Colonic mucosa (tissue), 4 donors: ENCODE data around the gene SUN5. TPM values are rescaled to one million over a fixed set of nuclear protein-coding genes. Genes with fewer than 3 reads are reported as not detected.

Experiments used
- DNase-seq: peaks from one replicate; pipeline ENCODE4 v3.0.0-alpha.2; 2020
- H3K27ac ChIP-seq: fragments of 200-600 bp; one replicate; pipeline ENCODE4 v1.8.0; 2021
- H3K27me3 ChIP-seq: fragments of 200-600 bp; one replicate; pipeline ENCODE4 v1.8.0; 2021
- H3K36me3 ChIP-seq: fragments of 200-600 bp; one replicate; pipeline ENCODE4 v1.8.0; 2021
- H3K4me1 ChIP-seq: fragments of 200-600 bp; one replicate; pipeline ENCODE4 v1.8.0; 2021; ENCODE audit warnings: mild to moderate bottlenecking
- H3K4me3 ChIP-seq: fragments of 200-600 bp; one replicate; pipeline ENCODE4 v1.8.0; 2021
- H3K9ac ChIP-seq, 2 donors: one replicate each; pipeline ENCODE4 v1.7.0; 2013; ENCODE audit warnings: control low read depth in 2 of 2, low read depth in 2 of 2, low read length in 2 of 2
- H3K9me3 ChIP-seq: fragments of 200-600 bp; one replicate; pipeline ENCODE4 v1.8.0; 2021
- CTCF ChIP-seq: fragments of 200-600 bp; IDR thresholded peaks from one replicate; pipeline ENCODE4 v1.8.0; 2022; ENCODE audit warnings: antibody characterized with exemption, mild to moderate bottlenecking
- intact Hi-C: fragments of 100-400 bp; cut with DNase I; formaldehyde crosslinking; loops from one replicate; pipeline ENCODE4 v1.14.1; 2022
- total RNA-seq, 2 donors: library from RNA; stranded (reverse); fragmentation: NEBNext Ultra II Directional in 1 of 2; extraction: Animal tissue kit (Norgen Biotek cat#: 25700) in 1 of 2; gene quantifications; one replicate each; pipeline ENCODE4 v1.2.1, GENCODE V29; 2021
- donor health status: healthy.
- donor health status: DM: no; HTN: no; CAD: no.
- donor health status: DM: no; HTN: no; CAD: no.

Gene SUN5
- total RNA-seq, 2 donors from 2014 or later = not detected

DNA sequence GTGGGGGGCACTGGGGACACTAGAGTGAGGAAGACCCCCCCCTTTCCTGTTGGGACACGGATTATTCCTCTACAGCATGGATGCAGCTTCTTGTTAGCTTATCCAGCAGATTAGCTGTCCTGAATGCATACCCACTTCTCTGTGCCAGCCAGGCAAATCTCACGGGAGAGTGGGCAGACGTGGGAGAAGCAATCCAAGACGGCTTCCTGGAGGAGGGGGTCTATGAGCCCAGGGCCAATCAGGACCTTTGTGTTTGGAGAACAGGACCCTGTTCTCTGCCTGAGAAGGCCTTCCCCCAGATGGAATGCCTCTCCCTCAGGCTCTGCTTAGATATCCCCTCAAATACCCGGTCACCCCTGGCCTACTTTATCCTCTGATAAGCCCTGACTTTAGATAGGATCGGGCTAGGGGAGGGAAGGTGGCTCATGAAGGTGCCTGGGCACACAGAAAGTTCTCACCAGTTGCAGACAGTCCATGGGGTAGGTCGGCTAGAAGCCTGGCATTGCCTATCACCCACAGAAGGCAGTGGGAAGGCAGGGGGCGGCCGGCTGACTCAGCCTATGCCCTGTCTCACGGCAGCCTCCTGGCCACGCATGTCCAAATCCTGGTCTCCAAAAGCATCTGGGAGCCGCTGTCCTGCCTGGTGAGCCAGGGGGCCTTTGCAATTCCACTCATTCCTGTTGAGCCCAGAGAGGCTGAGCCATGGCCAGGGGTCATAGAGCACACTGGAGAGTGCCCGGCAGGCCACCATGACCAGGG lies 34.7 kb downstream of the SUN5 start:
- Histone ChIP-seq H3K27ac (no peak overlapping the region), H3K9me3 (no peaks in the 10 kb centered on the region), H3K36me3 (no peaks in the 10 kb centered on the region), H3K4me1 (no peaks in the 10 kb centered on the region), H3K9ac (no peak overlapping the region), H3K27me3 (no peaks in the 10 kb centered on the region), H3K4me3 (no peak overlapping the region)
- peak; percentile 11 for DNase-seq
- no peak for TF ChIP-seq CTCF
- intact Hi-C loops = no loop called here

DNA sequence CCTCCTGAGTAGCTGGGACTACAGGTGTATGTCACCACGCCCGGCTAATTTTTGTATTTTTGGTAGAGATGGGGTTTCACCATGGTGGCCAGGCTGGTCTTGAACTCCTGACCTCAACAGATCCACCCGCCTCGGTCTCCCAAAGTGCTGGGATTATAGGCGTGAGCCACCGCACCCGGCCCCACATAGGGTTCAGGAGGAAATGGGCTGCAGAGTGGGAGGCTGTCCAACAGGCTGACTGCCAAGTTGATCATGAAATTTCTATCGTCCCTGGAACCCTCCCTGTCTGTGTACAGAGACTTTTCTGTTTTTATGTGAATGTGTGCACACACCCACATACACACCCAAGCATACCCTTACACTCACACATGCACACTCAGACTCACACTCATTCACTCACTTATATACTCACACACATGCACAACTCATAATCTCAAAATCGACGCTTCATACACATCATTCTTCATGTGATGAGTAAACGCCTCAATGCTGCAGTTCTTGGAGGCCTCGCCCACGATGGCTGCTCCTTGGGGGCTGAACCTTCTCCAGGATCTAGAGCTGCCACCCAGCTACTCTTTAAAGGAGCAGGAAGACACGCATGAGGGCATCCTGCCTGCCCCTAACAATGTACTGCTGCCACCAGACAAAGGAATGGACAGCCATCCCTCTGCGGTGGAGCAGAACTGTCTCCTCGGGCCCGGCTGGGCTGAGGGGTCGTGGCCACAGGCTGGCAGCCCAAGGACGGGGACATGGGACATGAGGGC lies 35.6 kb downstream of the SUN5 start:
- no peaks in the 10 kb centered on the region for H3K27me3 ChIP-seq
- H3K4me1 ChIP-seq = no peaks in the 10 kb centered on the region
- no peaks in the 10 kb centered on the region for H3K9me3 ChIP-seq
- H3K9ac ChIP-seq = no peak overlapping the region
- H3K27ac ChIP-seq = no peak overlapping the region
- no peak for TF ChIP-seq CTCF
- no peaks in the 10 kb centered on the region for H3K36me3 ChIP-seq
- no peak overlapping the region for H3K4me3 ChIP-seq
- peak; percentile 16 for DNase-seq
- intact Hi-C loops = no loop called here

- Histone ChIP-seq H3K4me3 (no peak overlapping the region), H3K36me3 (no peaks in the 10 kb centered on the region), H3K9ac (no peak overlapping the region), H3K27me3 (no peaks in the 10 kb centered on the region), H3K9me3 (no peaks in the 10 kb centered on the region), H3K4me1 (no peaks in the 10 kb centered on the region), H3K27ac (no peak overlapping the region)
- TF ChIP-seq CTCF = no peak
- intact Hi-C loops = no loop called here
- peak; percentile 13 for DNase-seq
Measured at GRCh38 chr20:32967961-32968457, 36.2 kb downstream of the SUN5 start.

DNA sequence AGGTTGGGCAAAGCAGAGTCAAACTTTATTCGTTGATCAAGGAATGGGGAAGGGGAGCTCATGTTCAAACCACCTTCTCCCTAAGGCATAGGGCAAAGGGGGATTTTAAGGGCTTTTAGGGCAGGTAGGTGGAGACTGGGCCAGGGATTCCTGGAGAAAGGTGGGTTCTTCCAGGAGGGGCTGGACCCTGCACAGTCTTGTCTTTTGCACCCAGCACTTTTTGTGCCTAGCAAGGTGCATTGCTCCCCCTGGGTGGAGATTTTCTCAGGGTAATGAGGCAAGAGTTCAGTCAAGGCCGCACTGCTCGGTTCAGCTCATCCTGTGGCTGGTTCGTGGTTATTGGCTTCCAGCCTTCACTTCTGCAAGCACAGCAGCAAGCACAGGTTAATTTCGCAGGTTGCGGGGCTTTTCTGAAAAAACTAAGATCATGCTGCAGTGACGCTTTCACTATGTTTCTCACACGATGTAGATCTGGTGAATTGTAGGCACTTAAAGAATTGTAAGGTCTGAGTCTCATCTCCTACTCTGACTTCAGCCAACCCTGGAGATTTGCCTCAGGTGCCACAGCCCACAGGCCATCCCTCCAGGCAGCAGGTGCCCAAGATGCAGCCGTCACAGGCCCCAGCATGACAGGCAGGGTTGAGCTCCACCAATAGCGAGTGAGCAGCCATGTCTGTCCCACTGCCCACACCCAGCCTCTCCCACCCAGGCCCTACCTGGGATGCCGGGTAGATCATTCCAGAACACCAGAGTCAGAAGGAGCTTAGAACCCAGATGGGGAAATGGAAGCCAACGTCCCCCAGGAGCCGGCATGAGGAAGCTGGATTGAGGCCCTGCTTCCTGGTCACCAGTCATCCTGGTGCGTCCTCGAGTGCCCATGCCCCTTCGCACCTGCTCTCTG lies 37.1 kb downstream of the SUN5 start:
- TF ChIP-seq CTCF = no peak
- intact Hi-C loops = no loop called here
- no peaks in the 10 kb centered on the region for H3K27me3 ChIP-seq
- H3K4me1 ChIP-seq = no peaks in the 10 kb centered on the region
- H3K9ac ChIP-seq = peak overlapping the region in 1 of 2 donors; percentile 1
- no peak overlapping the region for H3K4me3 ChIP-seq
- peak; percentile 19 for DNase-seq
- H3K36me3 ChIP-seq = no peaks in the 10 kb centered on the region
- no peak overlapping the region for H3K27ac ChIP-seq
- H3K9me3 ChIP-seq = no peaks in the 10 kb centered on the region

DNA sequence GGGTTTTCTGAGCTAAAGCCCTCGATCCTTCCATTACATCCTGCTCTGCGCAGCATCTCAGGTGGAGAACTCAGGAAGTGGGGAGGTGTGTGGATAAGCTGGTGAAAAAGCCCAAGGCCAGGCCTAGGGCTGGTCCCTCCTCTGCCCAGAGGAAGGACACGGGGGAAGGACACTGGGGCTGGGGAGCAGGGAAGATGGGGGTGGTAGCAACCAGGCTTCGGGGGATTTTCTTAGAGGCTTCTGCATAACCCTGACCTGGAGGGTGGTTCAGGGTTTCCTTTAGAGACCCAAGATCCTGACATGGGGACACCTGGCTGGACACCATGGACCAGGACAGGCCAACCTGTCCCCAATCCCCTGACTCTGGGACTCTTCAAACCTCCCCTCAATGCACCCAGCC lies 37.9 kb downstream of the SUN5 start:
- no peaks in the 10 kb centered on the region for H3K9me3 ChIP-seq
- no peak overlapping the region for H3K9ac ChIP-seq
- no peak overlapping the region for H3K4me3 ChIP-seq
- TF ChIP-seq CTCF = no peak
- DNase-seq = peak; percentile 15
- no peak overlapping the region for H3K27ac ChIP-seq
- no peaks in the 10 kb centered on the region for H3K36me3 ChIP-seq
- no peaks in the 10 kb centered on the region for H3K27me3 ChIP-seq
- intact Hi-C loops = no loop called here
- H3K4me1 ChIP-seq = no peaks in the 10 kb centered on the region
